Measurements from ENCODE around the gene ARFGAP3. TPM values are rescaled to one million over a fixed set of nuclear protein-coding genes. Genes with fewer than 3 reads are reported as not detected.

ARFGAP3 gene
- total RNA-seq, 1 donor from 2014 or later = 26.3 TPM

DNA sequence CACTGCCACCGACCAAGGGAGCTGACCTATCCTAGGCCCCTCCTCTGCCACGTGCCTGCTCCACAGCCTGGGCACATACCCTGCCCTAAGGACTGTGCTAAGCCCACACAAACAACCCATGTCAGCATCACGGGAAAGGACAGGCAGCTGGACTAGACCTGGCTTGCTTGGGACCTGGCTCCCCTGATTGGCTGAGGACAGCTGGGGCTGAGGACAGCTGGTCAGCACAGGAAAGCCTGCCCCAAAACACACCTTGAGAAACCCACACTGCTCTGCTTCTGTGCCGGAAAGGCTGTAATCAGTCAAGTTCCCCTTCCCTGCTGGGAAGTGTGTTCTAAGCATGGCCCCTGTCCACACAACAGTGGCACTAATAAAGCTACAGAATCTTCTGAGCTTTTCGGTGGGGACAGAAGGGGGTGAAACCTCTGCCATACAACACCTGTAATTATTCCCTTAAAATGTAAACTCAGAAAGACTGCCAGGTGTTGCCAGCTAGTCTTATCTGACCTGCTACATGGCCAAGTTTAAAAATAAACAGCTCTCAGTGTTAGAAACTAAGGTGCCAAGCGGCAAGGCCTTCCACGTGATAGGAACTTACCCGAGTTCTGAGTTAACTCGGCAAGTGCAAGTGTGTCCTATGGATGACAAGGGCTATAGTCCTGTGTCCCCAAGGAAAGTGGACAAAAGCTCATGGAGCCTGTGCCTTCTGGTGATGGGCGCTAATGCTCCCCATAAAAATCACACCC lies 35.7 kb upstream of the ARFGAP3 start:
- TF ChIP-seq, protein P1, sequence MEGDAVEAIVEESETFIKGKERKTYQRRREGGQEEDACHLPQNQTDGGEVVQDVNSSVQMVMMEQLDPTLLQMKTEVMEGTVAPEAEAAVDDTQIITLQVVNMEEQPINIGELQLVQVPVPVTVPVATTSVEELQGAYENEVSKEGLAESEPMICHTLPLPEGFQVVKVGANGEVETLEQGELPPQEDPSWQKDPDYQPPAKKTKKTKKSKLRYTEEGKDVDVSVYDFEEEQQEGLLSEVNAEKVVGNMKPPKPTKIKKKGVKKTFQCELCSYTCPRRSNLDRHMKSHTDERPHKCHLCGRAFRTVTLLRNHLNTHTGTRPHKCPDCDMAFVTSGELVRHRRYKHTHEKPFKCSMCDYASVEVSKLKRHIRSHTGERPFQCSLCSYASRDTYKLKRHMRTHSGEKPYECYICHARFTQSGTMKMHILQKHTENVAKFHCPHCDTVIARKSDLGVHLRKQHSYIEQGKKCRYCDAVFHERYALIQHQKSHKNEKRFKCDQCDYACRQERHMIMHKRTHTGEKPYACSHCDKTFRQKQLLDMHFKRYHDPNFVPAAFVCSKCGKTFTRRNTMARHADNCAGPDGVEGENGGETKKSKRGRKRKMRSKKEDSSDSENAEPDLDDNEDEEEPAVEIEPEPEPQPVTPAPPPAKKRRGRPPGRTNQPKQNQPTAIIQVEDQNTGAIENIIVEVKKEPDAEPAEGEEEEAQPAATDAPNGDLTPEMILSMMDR (IDR thresholded peaks at IDR 0.05; ENCODE audit: unreplicated experiment) = no peak
- H3K4me3 Mint-ChIP-seq (ENCODE audit: low read depth) = no peak overlapping the region
- no peak overlapping the region for H3K27ac Mint-ChIP-seq
- no peaks in the 10 kb centered on the region for H3K9me3 Mint-ChIP-seq (ENCODE audit: low read depth)
- H3K27me3 Mint-ChIP-seq = no peaks in the 10 kb centered on the region
- H3K36me3 Mint-ChIP-seq (ENCODE audit: insufficient read depth) = peaks cover 3% of the 10 kb centered on the region
- no peak for DNase-seq (ENCODE audit: low spot score, unreplicated experiment)
- peaks cover 5% of the 10 kb centered on the region for H3K4me1 Mint-ChIP-seq (ENCODE audit: low read depth)

DNA sequence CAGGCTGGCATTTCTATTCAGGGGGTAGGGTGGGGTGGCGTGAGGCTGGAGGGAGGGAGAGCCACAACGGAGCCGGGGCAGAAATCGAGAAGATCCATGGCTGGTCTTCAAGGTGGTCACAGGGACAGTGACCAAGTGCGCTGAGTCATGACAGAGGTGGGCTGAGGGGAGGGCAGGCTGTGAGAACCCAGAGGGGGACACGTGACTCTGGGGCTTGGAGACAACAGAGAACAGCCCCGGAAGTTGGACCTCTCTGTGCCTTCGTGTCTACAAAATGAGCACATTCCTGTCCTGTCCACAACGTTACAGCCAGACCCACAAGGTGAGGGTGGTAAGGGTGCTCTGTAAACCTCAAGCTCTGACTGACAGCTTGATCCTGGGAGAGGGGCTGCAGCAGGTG lies 35.1 kb upstream of the ARFGAP3 start:
- H3K27ac Mint-ChIP-seq = no peak overlapping the region
- H3K4me3 Mint-ChIP-seq (ENCODE audit: low read depth) = no peak overlapping the region
- peaks cover 5% of the 10 kb centered on the region for H3K36me3 Mint-ChIP-seq (ENCODE audit: insufficient read depth)
- no peak for DNase-seq (ENCODE audit: low spot score, unreplicated experiment)
- no peaks in the 10 kb centered on the region for H3K9me3 Mint-ChIP-seq (ENCODE audit: low read depth)
- TF ChIP-seq, protein P1 (IDR thresholded peaks at IDR 0.05; ENCODE audit: unreplicated experiment) = no peak
- peaks cover 11% of the 10 kb centered on the region for H3K4me1 Mint-ChIP-seq (ENCODE audit: low read depth)
- H3K27me3 Mint-ChIP-seq = no peaks in the 10 kb centered on the region

DNA sequence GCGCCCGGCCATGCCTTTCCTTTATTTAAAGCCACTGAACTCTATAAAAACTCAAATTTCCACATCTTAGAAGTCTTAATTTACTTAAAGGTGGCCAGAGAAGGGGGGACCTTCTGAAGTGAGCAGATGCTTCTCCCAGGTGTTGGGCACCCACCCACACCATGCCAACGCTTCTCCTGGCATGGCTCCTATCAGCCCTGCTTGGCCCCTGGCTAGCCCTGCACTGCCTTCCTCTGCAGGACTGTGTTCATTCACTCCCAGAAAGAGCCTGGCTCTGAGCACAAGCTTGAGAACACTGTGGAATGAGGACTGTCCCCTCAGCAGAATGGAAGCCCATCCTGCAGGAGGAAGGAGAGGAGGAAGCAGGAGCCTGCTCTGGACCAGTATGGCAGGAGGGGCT lies 34.6 kb upstream of the ARFGAP3 start:
- TF ChIP-seq, protein P1 (IDR thresholded peaks at IDR 0.05; ENCODE audit: unreplicated experiment) = no peak
- peaks cover 5% of the 10 kb centered on the region for H3K36me3 Mint-ChIP-seq (ENCODE audit: insufficient read depth)
- no peak overlapping the region for H3K27ac Mint-ChIP-seq
- no peaks in the 10 kb centered on the region for H3K27me3 Mint-ChIP-seq
- peaks cover 15% of the 10 kb centered on the region for H3K4me1 Mint-ChIP-seq (ENCODE audit: low read depth)
- H3K4me3 Mint-ChIP-seq (ENCODE audit: low read depth) = no peak overlapping the region
- no peaks in the 10 kb centered on the region for H3K9me3 Mint-ChIP-seq (ENCODE audit: low read depth)
- no peak for DNase-seq (ENCODE audit: low spot score, unreplicated experiment)

DNA sequence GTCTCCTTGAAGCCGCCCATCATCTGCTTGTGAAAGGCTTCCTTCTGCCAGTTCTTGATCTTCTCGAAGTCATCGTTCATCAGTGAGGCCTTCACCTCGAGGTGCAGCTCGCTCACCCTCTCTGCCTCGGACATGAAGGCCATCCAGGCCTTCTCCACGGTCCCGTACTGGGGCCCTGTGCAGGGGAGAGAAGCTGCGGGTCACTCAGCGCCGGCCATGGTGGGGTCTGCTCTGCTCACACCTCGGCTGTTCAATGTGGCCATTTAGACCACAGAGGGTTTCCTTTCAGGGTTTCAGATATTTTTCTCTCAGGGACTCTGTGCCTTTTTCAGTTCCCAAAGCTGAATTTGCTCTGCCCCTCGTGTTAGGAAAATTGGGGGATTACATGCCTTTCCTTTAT lies 33.9 kb upstream of the ARFGAP3 start:
- TF ChIP-seq, protein P1 (IDR thresholded peaks at IDR 0.05; ENCODE audit: unreplicated experiment) = no peak
- Mint-ChIP-seq H3K9me3 (ENCODE audit: low read depth) (no peaks in the 10 kb centered on the region), H3K36me3 (ENCODE audit: insufficient read depth) (peaks cover 5% of the 10 kb centered on the region), H3K4me1 (ENCODE audit: low read depth) (peaks cover 15% of the 10 kb centered on the region), H3K27me3 (no peaks in the 10 kb centered on the region), H3K4me3 (ENCODE audit: low read depth) (no peak overlapping the region), H3K27ac (no peak overlapping the region)
- no peak for DNase-seq (ENCODE audit: low spot score, unreplicated experiment)

DNA sequence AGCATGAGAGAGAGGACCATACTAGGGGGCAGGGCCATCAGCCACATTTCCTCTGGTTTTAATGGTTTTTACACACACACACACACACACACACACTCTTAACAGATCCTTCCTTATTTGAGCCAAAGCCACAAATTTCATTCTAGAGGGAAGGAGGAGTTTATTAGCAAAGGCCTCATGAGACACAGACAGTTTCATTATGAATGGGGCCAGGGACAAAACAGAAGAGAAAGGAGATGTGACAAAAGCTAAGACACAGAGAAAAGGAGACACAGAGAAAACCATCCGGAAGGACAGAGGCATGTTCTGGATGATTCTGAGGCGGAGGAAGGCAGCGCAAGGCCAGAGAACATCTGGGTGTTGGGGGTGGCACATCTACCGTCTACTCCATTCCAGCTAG lies 32.2 kb upstream of the ARFGAP3 start:
- Mint-ChIP-seq H3K36me3 (ENCODE audit: insufficient read depth) (peaks cover 5% of the 10 kb centered on the region), H3K27me3 (no peaks in the 10 kb centered on the region), H3K9me3 (ENCODE audit: low read depth) (no peaks in the 10 kb centered on the region), H3K4me1 (ENCODE audit: low read depth) (peaks cover 15% of the 10 kb centered on the region), H3K4me3 (ENCODE audit: low read depth) (no peak overlapping the region), H3K27ac (peak overlapping the region; percentile 18)
- TF ChIP-seq, protein P1 (IDR thresholded peaks at IDR 0.05; ENCODE audit: unreplicated experiment) = no peak
- DNase-seq (ENCODE audit: low spot score, unreplicated experiment) = no peak
